GM19395 (cell line): ENCODE data around the gene SCP2.

Experiments used
- ATAC-seq: cut with Tn5 transposase; IDR thresholded peaks from one replicate; pipeline ENCODE4 v1.9.1; 2021; ENCODE audit warnings: mild to moderate bottlenecking, moderate library complexity; ENCODE audit not compliant: unreplicated experiment

Gene SCP2

GRCh38 chr1:53093778-53094532 lies 166.9 kb downstream of the SCP2 start:
- ATAC-seq: no peak

- no peak for ATAC-seq
These were observed 167.4 kb downstream of the SCP2 start for GRCh38 chr1:53094533-53094919.
